Measurements from ENCODE around the gene S1PR4.

The S1PR4 gene

GRCh38 chr19:3148503-3148902, 30.1 kb upstream of the S1PR4 start:
- TF ChIP-seq ZNF274 (IDR thresholded peaks at IDR 0.05; ENCODE audit: low read depth, low read length): no peak
- no peak overlapping the region for H3K4me3 ChIP-seq (ENCODE audit: low read length)

GRCh38 chr19:3149089-3149488, 29.5 kb upstream of the S1PR4 start:
- no peak overlapping the region for H3K4me3 ChIP-seq (ENCODE audit: low read length)
- TF ChIP-seq ZNF274 (IDR thresholded peaks at IDR 0.05; ENCODE audit: low read depth, low read length): no peak

- TF ChIP-seq ZNF274 (IDR thresholded peaks at IDR 0.05; ENCODE audit: low read depth, low read length): no peak
Measured at GRCh38 chr19:3149526-3150505, 28.8 kb upstream of the S1PR4 start.

GRCh38 chr19:3150739-3151329, 27.7 kb upstream of the S1PR4 start:
- no peak overlapping the region for H3K4me3 ChIP-seq (ENCODE audit: low read length)
- no peak for TF ChIP-seq ZNF274 (IDR thresholded peaks at IDR 0.05; ENCODE audit: low read depth, low read length)

More at GRCh38 chr19:3149526-3150505, 28.8 kb upstream of the S1PR4 start:
- no peak overlapping the region for H3K4me3 ChIP-seq (ENCODE audit: low read length)

GRCh38 chr19:3151563-3152418, 26.8 kb upstream of the S1PR4 start:
- no peak for TF ChIP-seq ZNF274 (IDR thresholded peaks at IDR 0.05; ENCODE audit: low read depth, low read length)
- H3K4me3 ChIP-seq (ENCODE audit: low read length): no peak overlapping the region

GRCh38 chr19:3152419-3152780, 26.2 kb upstream of the S1PR4 start:
- H3K4me3 ChIP-seq (ENCODE audit: low read length): no peak overlapping the region
- no peak for TF ChIP-seq ZNF274 (IDR thresholded peaks at IDR 0.05; ENCODE audit: low read depth, low read length)

GRCh38 chr19:3153286-3154230, 25.0 kb upstream of the S1PR4 start:
- H3K4me3 ChIP-seq (ENCODE audit: low read length): no peak overlapping the region
- no peak for TF ChIP-seq ZNF274 (IDR thresholded peaks at IDR 0.05; ENCODE audit: low read depth, low read length)

- peak overlapping the region; percentile 34; the same call in 1 of the 2 replicates for H3K4me3 ChIP-seq (ENCODE audit: low read length)
Measured at GRCh38 chr19:3154447-3154846, 24.1 kb upstream of the S1PR4 start.

- peak overlapping the region; percentile 34; the same call in 1 of the 2 replicates for H3K4me3 ChIP-seq (ENCODE audit: low read length)
- TF ChIP-seq ZNF274 (IDR thresholded peaks at IDR 0.05; ENCODE audit: low read depth, low read length): no peak
Measured at GRCh38 chr19:3154957-3155736, 23.4 kb upstream of the S1PR4 start.

- H3K4me3 ChIP-seq (ENCODE audit: low read length): no peak overlapping the region
- TF ChIP-seq ZNF274 (IDR thresholded peaks at IDR 0.05; ENCODE audit: low read depth, low read length): no peak
Measured at GRCh38 chr19:3157096-3157845, 21.3 kb upstream of the S1PR4 start.

- no peak overlapping the region for H3K4me3 ChIP-seq (ENCODE audit: low read length)
- no peak for TF ChIP-seq ZNF274 (IDR thresholded peaks at IDR 0.05; ENCODE audit: low read depth, low read length)
Measured at GRCh38 chr19:3159565-3159964, 19.0 kb upstream of the S1PR4 start.

- TF ChIP-seq ZNF274 (IDR thresholded peaks at IDR 0.05; ENCODE audit: low read depth, low read length): no peak
- no peak overlapping the region for H3K4me3 ChIP-seq (ENCODE audit: low read length)
Measured at GRCh38 chr19:3160219-3160618, 18.4 kb upstream of the S1PR4 start.

Data from GM08714 (cell line).